Measurements from ENCODE around the gene ANTXR2.

Gene ANTXR2

GRCh38 chr4:80081566-80081965, 8.5 kb upstream of the ANTXR2 start:
- TF ChIP-seq CTCF (conservative IDR thresholded peaks at IDR 0.05; ENCODE audit: low read length), result no peak
- DNase-seq (ENCODE audit: low read depth), result no peak
- no peak overlapping the region for H3K4me3 ChIP-seq (ENCODE audit: low read length)

DNA sequence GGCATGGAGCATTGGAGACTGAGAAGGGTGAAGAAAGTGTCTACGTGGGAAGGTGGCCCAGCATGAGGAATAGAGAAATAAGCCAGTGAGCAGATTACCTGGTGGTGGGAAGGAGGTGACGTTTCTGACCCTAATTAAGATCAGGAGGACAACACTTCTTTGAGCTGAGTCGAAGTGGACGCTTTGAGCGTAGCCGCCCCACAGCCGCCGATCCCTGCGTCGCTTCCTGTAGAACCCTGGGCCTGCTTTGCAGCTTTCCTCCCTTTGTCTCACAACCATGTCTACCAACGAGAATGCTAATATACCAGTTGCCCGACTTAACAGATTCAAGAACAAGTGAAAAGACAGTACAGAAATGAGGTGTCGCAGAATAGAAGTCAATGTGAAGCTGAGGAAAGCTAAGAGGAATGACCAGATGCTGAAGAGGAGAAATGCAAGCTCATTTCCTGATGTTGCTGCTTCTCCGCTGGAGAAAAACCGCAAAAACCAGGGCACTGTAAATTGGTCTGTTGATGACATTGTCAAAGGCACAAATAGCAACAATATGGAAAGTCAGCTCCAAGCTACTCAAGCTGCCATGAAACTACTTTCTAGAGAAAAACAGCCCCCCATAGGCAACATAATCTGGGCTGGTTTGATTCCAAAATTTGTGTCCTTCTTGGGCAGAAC, 6.4 kb upstream of the ANTXR2 start:
- no peak overlapping the region for H3K4me3 ChIP-seq (ENCODE audit: low read length)
- DNase-seq (ENCODE audit: low read depth), result no peak
- no peak for TF ChIP-seq CTCF (conservative IDR thresholded peaks at IDR 0.05; ENCODE audit: low read length)

DNA sequence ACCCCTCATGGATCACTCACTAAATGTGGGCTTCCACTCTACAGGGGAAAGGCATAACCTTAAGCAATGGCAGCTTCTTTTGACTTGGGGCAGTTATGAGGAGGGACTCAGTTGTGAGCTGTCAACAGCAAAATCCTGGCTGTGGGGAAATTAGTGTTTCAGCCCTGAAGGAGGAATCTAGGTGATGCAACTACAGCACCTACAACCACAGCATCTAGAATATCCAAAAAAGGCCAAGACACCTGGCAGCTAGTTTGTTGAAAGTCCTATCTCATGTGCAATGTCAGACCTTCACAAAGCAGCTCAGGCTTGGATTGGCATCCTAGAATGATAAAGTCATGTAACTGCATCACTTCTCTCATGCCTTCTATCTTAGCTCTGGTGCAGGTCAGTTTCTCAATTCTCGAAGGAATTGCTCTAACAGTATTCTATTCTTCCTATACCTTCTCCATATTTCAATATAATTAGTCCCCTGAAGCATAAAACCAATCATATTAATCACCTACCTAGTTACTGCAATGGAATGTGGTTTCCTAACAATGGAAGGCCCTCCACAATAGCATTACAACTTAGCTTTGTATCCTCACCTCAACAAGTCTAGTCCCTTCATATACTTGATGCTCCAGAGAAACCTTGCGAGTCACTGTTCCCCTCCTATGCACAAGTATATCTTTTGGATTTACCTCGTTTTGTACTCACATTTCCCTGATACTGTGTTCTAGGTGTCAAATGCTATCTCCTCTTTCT, 5.5 kb upstream of the ANTXR2 start:
- no peak overlapping the region for H3K4me3 ChIP-seq (ENCODE audit: low read length)
- TF ChIP-seq CTCF (conservative IDR thresholded peaks at IDR 0.05; ENCODE audit: low read length), result no peak
- DNase-seq (ENCODE audit: low read depth), result no peak

GRCh38 chr4:80077639-80078038, 4.6 kb upstream of the ANTXR2 start:
- H3K4me3 ChIP-seq (ENCODE audit: low read length), result no peak overlapping the region
- TF ChIP-seq CTCF (conservative IDR thresholded peaks at IDR 0.05; ENCODE audit: low read length), result no peak
- DNase-seq (ENCODE audit: low read depth), result no peak

GRCh38 chr4:80076681-80077080, 3.7 kb upstream of the ANTXR2 start:
- no peak for DNase-seq (ENCODE audit: low read depth)
- H3K4me3 ChIP-seq (ENCODE audit: low read length), result no peak overlapping the region
- TF ChIP-seq CTCF (conservative IDR thresholded peaks at IDR 0.05; ENCODE audit: low read length), result no peak

GRCh38 chr4:80075995-80076675, 3.1 kb upstream of the ANTXR2 start:
- no peak for TF ChIP-seq CTCF (conservative IDR thresholded peaks at IDR 0.05; ENCODE audit: low read length)
- DNase-seq (ENCODE audit: low read depth), result no peak

More at GRCh38 chr4:80075995-80076675, 3.1 kb upstream of the ANTXR2 start:
- H3K4me3 ChIP-seq (ENCODE audit: low read length), result no peak overlapping the region
